Measurements from ENCODE around the gene CEBPA.

CEBPA gene

DNA sequence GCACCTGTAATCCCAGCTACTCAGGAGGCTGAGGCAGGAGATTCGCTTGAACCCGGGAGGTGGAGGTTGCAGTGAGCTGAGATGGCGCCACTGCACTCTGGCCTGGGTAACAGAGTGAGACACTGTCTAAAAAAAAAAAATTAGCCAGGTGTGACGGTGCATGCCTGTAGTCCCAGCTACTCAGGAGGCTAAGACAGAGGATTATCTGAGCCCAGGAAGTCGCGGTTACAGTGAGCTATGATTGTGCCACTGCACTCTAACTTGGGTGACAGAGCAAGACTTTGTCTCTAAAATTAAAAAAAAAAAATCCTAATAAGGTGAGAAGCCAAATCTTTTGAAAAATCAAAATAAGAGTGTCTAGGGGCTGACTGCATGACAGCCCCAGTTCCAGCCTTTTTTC is 9.7 kb upstream of the CEBPA start:
- TF ChIP-seq, protein P1, sequence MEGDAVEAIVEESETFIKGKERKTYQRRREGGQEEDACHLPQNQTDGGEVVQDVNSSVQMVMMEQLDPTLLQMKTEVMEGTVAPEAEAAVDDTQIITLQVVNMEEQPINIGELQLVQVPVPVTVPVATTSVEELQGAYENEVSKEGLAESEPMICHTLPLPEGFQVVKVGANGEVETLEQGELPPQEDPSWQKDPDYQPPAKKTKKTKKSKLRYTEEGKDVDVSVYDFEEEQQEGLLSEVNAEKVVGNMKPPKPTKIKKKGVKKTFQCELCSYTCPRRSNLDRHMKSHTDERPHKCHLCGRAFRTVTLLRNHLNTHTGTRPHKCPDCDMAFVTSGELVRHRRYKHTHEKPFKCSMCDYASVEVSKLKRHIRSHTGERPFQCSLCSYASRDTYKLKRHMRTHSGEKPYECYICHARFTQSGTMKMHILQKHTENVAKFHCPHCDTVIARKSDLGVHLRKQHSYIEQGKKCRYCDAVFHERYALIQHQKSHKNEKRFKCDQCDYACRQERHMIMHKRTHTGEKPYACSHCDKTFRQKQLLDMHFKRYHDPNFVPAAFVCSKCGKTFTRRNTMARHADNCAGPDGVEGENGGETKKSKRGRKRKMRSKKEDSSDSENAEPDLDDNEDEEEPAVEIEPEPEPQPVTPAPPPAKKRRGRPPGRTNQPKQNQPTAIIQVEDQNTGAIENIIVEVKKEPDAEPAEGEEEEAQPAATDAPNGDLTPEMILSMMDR (IDR thresholded peaks at IDR 0.05): no peak
- Histone ChIP-seq H3K27me3 (peaks cover 0 to 51% of the 10 kb centered on the region in 2 donors), H3K9me3 (no peaks in the 10 kb centered on the region), H3K36me3 (no peaks in the 10 kb centered on the region), H3K4me3 (no peak overlapping the region), H3K27ac (no peak overlapping the region), H3K4me1 (no peaks in the 10 kb centered on the region)
- DNase-seq: no peak
- intact Hi-C loops (cut with DNase I; ENCODE audit: low total_unique reads): no loop called here

DNA sequence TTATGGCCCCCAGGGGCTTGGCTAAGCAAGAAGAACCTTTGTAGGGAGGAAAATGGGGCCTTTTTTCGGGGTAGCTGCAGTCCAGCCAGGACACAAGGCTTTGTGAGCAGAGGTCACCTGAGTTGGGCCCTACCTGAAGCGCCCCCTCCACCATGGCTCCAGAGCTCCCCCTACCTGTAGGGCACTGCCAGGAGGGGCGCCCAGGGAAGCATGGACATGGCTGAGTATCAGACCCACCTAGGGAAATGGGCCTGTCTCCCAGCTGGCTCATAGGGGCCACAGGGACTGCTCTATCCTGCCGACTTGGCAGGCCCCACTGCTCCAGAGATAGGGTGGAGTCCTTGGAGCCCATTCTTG is 9.0 kb upstream of the CEBPA start:
- no peak overlapping the region for H3K27ac ChIP-seq
- no peaks in the 10 kb centered on the region for H3K36me3 ChIP-seq
- H3K27me3 ChIP-seq: peaks cover 0 to 46% of the 10 kb centered on the region in 2 donors
- TF ChIP-seq, protein P1 (IDR thresholded peaks at IDR 0.05): no peak
- H3K4me1 ChIP-seq: no peaks in the 10 kb centered on the region
- intact Hi-C loops (cut with DNase I; ENCODE audit: low total_unique reads): no loop called here
- no peaks in the 10 kb centered on the region for H3K9me3 ChIP-seq
- no peak overlapping the region for H3K4me3 ChIP-seq
- DNase-seq: no peak

DNA sequence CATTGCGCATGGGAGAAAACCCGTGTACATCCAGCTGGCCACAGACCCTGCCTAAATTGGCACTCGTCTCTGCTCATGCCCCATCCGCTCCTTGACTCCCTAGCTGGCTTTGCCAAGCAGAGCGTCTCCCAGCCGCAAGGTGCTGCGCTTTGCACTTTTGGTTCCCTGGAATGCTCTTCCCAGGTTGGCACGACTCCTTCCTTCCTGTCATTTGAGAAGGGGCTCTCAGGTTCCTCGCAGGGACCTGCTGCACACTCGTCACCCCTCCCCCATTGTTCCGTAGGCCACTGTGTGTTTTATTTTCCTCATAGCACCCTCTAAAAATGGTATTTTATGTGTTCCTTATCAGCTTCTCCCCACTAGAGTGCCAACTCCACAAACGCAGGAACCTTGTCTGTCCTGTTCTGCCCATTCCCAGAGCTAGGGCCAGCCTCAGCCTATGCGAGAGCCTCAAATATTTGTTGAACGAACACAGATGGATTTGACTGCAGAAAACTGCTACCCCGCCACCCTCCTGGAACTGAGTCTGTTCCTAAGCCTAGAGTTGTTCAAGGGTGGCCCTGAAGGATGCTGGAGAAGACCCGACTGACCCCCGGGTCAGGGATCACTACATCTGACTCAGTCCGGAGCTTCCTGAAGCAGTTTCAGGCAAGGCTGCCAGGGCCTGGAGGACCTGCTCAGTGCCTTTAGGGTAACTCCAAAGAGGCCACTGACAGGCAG is 8.4 kb upstream of the CEBPA start:
- Histone ChIP-seq H3K27me3 (peaks cover 0 to 41% of the 10 kb centered on the region in 2 donors), H3K36me3 (no peaks in the 10 kb centered on the region)

DNA sequence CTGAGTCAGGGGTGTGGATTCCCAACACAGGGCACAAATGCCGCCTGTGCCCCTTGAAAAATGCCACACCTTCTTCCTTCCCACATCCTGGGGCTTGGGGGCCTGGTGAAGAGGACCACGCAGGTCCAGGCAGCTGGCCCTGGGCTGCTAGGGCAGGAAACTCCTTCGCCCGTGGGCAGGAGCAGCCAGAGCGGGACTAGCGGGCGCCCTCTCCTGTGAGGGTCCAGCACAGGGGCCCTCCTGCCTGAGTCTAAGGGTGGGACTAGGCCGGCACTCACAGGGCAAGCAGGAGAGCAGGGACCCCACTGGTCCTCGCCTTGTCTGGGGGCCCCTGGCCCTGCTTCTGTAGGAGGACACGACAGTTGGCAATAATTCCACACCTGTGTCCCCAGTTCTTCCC is 7.5 kb upstream of the CEBPA start:
- TF ChIP-seq, protein P1 (IDR thresholded peaks at IDR 0.05): no peak
- DNase-seq: no peak
- no peak overlapping the region for H3K4me3 ChIP-seq
- no peaks in the 10 kb centered on the region for H3K4me1 ChIP-seq
- H3K27me3 ChIP-seq: peaks cover 0 to 36% of the 10 kb centered on the region in 2 donors
- H3K27ac ChIP-seq: no peak overlapping the region
- intact Hi-C loops (cut with DNase I; ENCODE audit: low total_unique reads): loop anchor here (10.0 kb wide), 1 partner anchor 95 kb away; no protein-coding TSS in a partner anchor
- H3K9me3 ChIP-seq: no peaks in the 10 kb centered on the region
- no peaks in the 10 kb centered on the region for H3K36me3 ChIP-seq

More for the DNA sequence above, 8.4 kb upstream of the CEBPA start:
- no peaks in the 10 kb centered on the region for H3K9me3 ChIP-seq
- TF ChIP-seq, protein P1 (IDR thresholded peaks at IDR 0.05): no peak
- no peaks in the 10 kb centered on the region for H3K4me1 ChIP-seq
- no peak overlapping the region for H3K4me3 ChIP-seq
- intact Hi-C loops (cut with DNase I; ENCODE audit: low total_unique reads): no loop called here
- no peak for DNase-seq
- H3K27ac ChIP-seq: no peak overlapping the region

DNA sequence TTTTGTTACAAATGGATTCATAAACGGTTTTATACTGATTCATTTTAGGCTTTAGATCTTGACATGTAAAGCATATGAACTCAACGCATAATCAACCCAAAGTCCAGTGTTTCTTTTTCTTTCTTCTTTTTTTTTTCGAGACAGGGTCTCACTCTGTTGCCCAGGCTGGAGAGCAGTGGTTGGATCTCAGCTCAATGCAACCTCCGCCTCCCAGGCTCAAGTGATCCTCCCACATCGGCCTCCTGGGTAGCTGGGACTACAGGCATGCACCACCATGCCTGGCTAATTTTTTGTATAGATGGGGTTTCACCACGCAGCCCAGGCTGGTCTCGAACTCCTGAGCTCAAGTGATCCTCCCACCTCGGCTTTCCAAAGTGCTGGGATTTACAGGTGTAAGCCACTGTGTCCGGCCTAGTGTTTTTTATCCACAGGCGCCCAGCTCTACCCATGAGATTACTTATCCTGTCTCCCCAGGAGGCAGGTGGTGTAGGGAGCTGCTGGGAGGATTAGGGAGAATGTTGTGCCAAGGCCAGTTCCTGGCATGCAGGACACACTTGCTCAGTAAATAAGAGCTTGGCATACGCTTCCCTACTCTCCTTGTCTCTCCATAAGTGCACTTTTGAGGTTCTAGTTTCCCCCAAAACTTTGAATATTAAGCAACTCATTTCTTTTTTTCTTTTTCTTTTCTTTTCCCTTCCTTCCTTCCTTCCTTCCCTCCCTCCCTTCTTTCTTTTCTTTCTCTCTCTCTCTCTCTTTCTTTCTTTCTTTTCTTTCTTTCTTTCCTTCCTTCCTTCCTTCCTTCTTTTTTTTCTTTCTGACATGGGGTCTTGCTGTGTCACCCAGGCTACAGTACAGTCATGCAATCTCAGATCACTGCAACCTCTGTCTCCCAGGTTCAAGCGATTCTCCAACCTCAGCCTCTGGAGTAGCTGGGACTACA is 4.8 kb upstream of the CEBPA start:
- intact Hi-C loops (cut with DNase I; ENCODE audit: low total_unique reads): loop anchor here (10.0 kb wide), 1 partner anchor 98 kb away; no protein-coding TSS in a partner anchor
- Histone ChIP-seq H3K9me3 (no peaks in the 10 kb centered on the region), H3K27me3 (peaks cover 0 to 28% of the 10 kb centered on the region in 2 donors), H3K4me3 (no peak overlapping the region), H3K27ac (no peak overlapping the region), H3K36me3 (no peaks in the 10 kb centered on the region), H3K4me1 (peaks cover 0 to 22% (median 20%) of the 10 kb centered on the region in 4 donors)
- DNase-seq: no peak
- TF ChIP-seq, protein P1 (IDR thresholded peaks at IDR 0.05): no peak

Measured in tibial artery (tissue), 4 donors.